Ureter (tissue), 1 donor: ENCODE measurements around the gene SCUBE1. TPM values are rescaled to one million over a fixed set of nuclear protein-coding genes. Genes with fewer than 3 reads are reported as not detected.

Experiments used
- DNase-seq: peaks from one replicate; pipeline ENCODE4 v3.0.0-alpha.2; 2020; ENCODE audit warnings: low spot score
- total RNA-seq: library from RNA; stranded (reverse); gene quantifications from one replicate; pipeline ENCODE4 v1.2.4, GENCODE V29; 2023
- donor health status: DM: yes; HTN: yes; CAD: no.

Gene SCUBE1
- total RNA-seq, 1 donor from 2014 or later, result 19.0 TPM

- DNase-seq, result no peak
These were observed 168.1 kb downstream of the SCUBE1 start for GRCh38 chr22:43174941-43175531.

DNA sequence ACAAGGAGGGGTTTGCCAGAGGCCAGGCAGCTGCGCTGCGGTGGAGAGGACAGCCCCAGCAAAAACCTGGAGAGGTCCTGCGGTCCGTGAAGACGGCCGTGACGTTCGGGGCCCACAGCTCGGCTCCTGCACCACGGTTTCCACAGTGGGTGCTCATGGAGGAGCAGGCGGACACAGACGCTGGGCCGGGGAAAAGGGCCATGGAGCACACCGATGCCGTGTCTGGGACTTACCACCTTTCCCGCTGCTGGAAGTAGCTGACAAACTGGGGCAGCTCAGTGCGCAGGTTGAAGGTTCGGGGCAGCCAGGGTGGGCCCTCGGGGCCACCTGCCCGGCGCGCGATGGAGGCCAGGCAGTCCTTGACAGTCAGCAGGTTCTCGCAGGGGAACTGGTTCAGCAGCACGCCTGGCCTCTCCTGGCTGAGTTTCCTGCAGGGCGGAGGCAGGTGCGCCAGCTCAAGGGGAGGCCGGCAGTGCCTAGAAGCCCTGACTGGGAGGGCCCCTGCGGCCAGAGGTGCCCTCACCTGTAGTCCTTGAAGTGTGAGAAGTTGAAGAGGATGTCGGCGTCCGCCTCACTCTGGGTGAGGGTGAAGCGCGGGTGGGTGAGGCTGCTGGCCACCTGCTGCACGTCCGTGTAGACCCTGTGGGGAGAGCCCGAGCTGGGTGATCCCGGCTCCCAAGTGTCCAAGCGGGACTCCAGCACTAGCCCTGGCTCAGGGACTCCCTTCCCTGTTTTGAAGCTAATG, 169.0 kb downstream of the SCUBE1 start:
- DNase-seq, result no peak

- DNase-seq, result no peak
These were observed 169.6 kb downstream of the SCUBE1 start for GRCh38 chr22:43173566-43173965.

DNA sequence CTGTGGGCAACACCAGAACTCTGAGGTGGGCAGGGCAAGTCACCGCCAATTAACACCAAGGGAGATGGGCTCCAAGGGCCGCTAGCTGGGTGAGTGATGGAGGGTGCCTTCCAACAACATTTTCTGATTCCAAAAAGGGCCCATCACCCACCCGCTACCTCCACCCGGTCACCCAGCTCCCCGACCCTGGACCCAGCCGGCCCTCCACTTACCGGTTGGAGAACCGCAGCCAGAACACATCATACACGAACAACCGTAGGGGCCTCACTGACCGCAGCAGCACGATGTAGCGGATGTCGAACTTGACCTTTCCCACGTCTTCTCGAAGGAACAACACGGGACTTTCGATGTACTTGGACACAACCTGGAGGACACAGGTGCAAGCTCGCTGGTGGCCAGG, 171.0 kb downstream of the SCUBE1 start:
- no peak for DNase-seq

DNA sequence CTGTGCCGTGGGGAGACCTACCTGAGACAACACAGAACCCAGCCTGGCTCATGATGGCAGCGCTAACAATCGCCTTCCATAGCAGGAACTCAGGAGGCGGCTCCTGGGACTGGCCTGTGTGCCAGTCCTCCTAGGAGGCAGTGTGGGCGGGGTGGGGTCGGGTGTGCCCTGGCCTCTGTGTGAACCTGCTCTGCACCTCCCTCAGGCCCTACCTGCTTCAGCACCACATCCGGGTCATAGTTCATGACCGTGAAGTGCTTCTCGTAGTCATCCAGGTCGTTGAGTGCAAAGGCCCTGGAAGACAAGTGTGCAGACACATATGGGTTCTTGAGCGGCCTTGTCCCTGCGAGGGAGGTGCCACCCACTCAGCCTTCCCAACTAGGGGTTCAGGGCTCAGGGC, 171.6 kb downstream of the SCUBE1 start:
- DNase-seq, result no peak

DNA sequence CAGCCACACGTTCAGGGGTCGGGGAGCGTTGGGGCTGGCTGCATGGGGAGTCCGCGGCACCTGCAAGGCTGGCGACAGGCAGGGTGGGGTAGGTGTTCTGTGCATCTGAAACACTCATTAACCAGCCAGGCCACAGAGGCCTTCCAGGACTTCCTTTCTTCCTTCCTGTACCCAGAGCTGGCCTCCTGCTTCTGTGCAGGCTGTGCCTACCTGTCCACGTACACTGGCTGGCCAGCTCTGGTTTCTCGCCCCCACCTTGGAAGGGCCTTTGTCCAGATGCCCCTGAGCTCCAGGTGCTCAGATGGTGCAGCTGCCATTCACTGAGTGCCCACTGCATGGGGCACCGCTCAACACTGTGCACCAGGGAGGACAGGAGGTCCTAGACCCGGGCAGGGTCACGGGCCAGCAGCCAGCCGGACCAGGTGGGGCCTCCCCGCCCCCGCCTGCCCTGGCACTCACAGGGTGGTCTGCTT, 172.1 kb downstream of the SCUBE1 start:
- DNase-seq, result no peak

DNA sequence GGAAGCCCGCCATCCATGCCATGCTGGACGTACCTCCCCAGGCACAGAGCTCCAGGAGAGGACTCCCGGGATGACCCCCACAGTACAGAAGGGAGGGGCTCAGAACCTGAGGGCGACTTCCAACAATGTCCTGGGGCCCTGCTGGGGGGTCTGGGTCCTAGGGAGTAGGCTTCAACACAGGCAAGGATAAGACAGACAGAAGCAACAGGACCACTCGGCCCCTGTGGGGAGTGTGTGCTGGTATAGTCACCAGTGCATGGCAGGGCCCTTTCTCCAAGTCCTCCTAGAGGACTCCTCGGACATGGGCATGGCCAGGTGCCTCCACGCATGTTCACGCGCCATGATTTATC, 173.1 kb downstream of the SCUBE1 start:
- DNase-seq, result no peak

GRCh38 chr22:43169310-43170130, 173.7 kb downstream of the SCUBE1 start:
- DNase-seq, result no peak

DNA sequence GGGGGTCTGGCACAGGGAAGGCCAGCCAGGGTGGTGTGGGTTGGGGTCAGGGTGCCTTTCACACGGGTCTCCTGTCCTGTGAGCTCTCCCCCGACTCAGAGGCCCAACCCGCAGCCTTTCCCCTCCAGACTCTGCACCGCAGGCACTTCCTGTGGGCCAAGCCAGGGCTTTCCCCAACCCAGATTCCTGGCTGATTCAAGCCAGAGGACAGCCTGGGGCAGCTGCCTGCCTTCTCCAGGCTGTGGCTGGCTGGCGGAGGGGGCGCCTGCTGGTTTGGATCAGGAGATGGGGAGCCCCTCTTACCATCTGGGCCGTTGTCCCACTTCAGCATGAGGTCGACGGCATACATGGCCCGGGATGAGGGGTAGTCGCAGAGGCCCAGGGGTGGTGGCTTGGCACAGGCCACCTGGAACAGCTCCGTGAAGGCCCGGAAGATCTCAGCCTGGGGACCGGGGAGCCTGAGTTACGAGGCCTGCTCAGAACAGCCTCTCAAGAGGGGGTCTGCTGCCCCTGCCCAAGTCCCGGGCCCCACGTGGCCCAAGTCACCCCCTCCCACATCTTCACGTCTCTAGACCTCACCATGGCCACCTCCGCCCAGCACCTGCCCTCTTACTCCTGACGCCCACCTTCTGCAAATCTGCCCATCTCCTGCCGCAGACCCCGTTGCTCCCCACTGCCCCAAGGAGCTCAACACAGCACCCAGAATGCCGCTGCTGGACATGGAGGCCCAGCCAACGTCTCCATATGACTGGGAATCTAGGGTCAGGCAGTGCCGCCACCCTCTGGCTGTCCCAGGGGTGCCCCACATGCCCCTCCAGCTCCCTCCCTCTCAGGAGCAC, 174.5 kb downstream of the SCUBE1 start:
- no peak for DNase-seq

- DNase-seq, result no peak
These were observed 176.1 kb downstream of the SCUBE1 start for GRCh38 chr22:43167001-43167589.

DNA sequence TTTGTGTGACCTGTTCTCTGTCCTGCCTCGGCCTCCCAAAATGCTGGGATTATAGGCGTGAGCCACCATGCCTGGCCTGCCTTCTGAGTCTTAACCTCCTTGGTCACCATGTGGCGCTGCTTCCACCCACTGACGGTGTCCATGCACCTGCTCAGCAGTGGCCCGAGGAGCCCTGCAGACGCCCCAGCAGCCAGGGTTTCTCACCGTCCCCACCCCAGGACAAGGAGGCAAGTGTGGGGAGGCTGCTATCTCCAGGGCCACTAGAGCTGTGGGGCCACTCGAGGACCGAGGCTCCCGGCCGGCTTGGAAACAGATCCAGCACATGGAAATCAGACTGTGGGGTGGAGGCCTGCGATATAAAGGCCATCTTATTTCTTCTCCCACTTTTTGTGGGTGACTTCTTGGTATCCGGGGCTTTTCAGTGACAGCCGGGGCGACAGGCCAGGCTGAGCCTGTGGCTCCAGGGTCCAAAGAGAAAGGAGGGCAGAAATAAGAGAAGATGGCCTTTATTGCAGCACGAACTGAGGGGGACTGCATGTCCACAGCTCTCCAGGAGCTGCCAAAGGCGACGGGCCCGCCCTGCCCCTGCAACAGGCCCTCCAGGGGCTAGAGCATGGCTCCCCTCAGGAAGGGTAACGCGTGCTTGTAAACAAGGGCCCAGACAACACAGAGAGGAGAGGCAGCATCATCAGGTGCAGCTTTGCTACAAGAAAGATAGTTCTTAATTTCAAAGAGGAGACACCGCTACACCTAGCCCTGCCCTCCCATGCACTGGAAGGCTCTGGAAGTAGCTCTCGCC, 176.8 kb downstream of the SCUBE1 start:
- no peak for DNase-seq

DNA sequence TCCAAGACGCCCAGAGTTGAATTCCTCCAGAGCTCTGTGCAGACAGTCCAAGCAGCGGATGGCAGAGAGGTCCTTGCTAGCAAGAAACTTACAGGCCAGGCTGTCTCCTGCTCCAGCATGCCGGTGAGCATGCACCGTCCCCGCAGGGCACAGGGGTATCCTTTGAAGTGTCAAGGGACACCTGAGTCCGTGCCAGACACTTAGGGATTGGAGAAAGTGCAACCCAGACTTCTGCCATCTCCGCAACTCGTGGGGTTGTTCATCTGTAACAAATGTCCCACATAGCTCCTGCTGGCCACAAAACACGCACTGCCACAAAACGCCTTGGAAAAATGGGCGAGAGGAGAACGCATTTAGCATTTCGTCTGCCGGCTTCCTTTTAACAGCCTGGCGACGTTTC, 178.5 kb downstream of the SCUBE1 start:
- no peak for DNase-seq

- no peak for DNase-seq
These were observed 179.9 kb downstream of the SCUBE1 start for GRCh38 chr22:43163241-43163795.

DNA sequence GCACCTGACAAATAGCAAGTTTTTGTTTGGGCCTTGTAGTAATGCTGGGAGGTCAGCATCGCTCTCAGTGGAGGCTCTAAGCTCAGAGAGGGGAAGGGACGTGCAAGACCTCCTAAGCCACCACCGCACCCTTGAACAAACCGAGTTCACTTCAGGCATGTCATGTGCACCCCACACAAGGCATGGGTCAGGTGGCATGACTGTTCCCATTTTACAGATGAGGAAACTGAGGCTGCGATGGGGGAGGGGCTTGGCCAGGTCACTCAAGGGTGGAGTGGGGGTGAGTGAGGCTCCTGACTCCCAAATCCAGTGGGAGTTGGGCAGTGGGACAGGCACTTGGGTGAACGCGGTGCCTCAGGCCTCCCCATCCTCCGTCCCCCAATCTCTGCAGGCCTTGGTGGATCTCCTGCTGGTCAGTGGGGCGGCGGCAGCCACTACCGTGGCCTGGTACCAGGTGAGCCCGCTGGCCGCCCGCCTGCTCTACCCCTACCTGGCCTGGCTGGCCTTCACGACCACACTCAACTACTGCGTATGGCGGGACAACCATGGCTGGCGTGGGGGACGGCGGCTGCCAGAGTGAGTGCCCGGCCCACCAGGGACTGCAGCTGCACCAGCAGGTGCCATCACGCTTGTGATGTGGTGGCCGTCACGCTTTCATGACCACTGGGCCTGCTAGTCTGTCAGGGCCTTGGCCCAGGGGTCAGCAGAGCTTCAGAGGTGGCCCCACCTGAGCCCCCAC, 180.6 kb downstream of the SCUBE1 start:
- no peak for DNase-seq

GRCh38 chr22:43160497-43161126, 182.6 kb downstream of the SCUBE1 start:
- DNase-seq, result no peak

GRCh38 chr22:43159484-43160178, 183.5 kb downstream of the SCUBE1 start:
- DNase-seq, result no peak

GRCh38 chr22:43158778-43159483, 184.2 kb downstream of the SCUBE1 start:
- no peak for DNase-seq
